IPS DF 4.7 (cell line): ENCODE data around the gene SUCLG1.

Experiments
- DNase-seq: peaks from one replicate; pipeline ENCODE4 v3.0.0-alpha.2; 2013; ENCODE audit warnings: low spot score; ENCODE audit errors: extremely low read depth

SUCLG1 gene

DNA sequence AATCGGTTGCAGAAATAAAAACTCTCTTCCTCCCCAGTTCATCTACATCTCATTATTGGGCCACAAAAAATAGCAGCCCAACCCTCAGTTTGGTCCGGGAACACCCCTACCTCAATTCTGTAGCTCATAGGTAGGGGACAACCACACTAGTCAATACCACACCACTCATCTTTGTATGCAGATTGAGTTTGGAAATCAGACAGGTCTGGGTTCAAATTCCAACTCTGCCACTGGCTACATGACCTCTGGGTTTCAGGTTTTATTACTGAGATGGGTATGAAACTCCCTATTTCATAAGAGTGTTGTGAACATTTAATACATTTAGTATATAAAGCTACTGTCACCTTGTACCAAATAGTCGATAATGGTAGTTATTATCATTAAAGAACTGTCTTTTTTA is 2.2 kb upstream of the SUCLG1 start:
- DNase-seq, result no peak

DNA sequence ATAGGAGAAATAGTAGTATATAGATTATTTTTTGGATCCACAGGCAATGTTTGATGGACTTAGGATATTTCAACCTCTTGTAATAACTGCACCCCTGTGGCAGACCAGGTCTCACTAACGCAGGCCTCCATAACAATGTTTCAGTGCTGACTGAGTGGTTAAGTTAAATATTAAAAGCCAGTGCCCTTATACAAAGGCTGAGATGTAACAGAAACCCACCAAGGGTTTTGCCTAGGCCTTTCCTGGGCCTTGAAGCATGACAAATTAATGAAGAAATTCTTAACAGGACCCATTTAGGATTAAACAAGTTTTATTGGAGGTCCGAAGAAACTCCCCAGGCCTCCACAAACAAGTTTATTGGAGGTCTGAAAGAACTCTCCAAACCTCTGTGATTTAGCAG is 1.6 kb upstream of the SUCLG1 start:
- no peak for DNase-seq

DNA sequence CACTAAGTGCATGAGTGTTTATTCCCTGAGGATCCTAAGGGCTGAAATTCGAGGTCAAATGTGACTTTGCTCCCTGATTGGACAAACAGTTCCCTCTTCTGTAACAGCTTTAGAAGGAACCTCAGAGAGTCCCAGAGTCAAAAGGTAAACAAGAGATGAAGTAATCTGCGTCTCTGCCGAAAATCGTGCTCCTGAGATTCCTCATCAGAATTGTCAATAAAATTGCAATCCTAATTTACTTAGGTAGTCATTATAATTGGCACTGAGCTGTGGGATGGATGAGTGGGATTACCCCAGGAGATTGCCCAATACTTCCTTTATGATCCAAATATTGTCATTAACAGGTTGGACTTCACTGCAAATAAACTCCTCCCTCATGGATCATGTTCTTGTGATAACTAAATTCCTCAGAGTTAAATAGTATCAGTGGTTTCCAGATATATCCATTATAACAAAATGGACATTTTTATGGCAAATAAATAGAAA is 907 bp upstream of the SUCLG1 start:
- no peak for DNase-seq

DNA sequence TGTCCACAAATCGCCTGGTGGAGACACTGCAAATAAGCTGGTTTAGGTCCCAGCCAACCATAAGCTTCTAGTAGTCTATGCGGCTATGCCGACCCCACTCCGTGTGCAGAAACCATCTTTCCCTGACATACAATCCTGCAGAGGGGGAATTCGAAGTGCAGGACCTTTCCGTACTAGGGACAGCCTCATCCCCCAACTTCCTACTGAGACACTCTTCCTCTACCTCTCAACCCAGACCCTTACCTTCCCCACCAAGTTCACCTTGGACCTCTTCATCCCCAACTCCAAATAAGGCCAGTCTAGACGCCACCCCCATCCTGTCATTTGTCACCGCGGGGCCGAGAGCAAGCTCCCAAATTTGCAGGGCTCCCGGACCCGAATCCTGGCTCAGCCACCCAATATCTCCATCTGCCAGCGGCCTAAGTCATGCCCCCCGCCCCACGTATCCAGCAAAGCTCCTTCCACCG is 496 bp downstream of the SUCLG1 start:
- no peak for DNase-seq

DNA sequence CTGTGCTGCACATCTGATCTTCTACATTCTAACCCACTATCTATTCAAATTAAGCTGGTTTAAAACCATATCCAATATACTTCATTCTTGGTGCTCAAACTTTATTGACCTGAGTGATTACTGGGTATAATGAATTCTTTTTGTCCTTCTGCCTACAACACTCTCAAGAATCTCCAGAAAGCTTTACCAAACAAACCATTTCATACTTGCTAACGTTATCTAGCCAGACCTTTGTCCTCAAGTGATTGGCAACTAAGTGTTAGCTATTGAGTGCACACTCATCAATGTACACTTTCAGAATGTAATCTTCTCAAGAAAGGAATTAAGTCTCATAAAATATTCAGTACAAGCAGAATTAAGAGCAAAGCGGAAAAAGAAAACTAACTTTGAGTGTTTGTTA is 1.4 kb downstream of the SUCLG1 start:
- DNase-seq, result no peak

DNA sequence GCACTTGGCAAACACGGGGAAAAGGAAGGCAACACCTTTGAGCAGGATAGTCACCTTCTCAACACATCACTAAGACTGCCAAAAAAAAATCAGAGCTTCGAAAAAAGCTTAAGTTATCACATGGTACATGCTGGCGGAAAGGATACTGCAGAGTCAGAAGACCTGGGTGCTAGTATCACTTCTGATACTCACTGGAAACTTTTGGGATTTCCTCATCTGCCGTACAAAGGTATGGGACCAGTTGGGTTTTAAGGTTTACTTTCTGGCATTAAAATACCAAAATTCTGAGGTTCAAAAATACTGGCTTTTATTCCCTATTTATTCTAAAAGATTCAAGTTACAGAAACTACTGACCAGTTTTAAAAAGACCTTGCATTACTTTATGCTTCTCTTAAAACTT is 2.9 kb downstream of the SUCLG1 start:
- no peak for DNase-seq

DNA sequence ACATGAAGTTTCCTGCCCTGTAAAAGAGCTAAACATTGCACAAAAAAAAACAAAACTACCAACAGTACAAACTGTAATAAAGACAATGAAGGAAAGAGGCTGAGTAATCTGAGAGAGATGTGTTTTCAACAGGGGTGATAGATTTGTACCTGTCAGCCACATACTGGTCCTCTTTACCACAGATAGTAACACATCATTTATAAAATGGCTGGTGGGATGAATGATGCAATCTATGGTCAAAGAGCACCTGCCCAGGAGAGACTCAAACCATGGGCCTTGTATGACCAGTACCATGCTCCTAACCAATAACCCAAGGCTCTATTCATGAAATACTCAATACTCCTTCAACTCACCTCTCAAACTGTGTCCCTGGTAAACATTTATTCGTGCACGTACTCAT is 4.5 kb downstream of the SUCLG1 start:
- DNase-seq, result no peak

DNA sequence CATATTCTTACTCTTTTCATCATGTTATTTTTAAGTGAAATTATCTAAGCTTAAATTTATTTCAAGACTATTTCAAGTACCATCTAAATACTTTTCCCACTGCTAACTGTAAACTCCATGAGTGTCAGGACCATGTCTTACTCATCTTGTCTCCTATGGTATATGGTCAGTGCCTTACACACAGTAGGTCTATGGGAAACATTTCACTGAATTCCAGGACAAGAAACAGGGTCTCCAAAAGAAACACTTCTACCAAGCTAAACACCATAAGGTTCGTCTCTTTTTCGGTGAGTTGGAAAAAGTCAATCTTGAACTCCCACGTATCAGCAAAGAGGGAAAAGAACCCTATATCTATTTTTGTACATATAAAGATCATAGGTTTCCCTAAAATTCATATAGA is 6.5 kb downstream of the SUCLG1 start:
- DNase-seq, result no peak

DNA sequence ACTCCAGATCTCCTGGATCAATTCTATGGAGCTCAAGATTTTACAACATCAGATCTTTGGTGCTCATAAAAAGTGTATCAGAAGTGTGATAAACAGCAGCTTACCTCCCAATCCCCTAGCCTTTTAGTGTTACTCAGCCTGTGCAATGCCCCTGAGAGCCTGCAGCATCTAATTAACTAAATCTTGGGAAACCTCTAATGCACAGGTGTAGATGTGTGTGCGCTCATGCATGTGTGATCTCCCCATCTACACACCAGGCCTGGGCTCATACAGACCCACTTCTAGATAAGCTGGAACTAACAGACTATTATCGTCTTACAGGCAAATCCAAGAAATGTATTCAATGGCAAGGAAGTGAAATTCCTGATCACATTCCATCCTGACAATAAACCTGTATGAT is 7.5 kb downstream of the SUCLG1 start:
- no peak for DNase-seq

DNA sequence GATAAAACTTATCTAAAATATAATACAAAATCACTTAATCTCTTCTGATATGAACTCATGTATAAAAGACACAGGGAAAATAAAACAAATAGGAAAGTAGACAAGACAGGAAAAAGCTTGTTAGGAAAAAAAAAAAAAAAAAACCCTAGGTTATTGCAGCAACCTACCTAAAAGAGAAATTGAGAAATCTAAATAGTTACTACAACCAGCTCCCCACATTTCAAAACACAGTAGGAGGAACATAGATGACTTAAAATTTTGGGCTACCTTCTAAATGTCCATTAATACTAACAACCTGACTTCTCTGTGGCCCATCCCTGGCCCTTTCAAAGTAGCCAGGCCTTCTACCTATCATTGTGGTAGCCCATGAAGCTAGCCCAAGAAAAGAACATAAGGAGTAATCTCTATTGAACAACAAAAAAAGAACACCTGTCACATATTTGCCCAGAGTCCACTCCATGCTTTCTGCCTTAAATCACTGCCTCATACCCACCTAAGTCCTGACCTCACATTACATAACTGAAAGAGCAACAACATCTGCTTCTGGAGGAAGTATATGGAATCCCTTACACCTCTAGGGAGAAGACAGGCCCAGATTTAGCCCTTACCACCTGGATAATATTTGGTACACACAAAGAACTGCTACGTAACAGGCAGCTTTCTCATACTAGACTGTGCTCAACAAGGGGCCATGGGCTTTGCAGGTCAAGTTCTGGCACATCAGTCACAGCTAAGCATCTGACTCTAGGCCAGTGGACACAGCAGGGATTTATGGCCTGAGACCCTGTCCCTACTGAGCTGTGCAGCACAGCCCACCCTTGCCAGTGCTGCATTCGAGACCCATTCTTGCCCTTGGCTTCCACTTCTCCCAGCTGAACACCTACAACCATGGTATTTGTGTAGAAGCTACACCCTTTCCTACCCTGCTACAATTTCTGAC is 8.5 kb downstream of the SUCLG1 start:
- DNase-seq, result no peak

DNA sequence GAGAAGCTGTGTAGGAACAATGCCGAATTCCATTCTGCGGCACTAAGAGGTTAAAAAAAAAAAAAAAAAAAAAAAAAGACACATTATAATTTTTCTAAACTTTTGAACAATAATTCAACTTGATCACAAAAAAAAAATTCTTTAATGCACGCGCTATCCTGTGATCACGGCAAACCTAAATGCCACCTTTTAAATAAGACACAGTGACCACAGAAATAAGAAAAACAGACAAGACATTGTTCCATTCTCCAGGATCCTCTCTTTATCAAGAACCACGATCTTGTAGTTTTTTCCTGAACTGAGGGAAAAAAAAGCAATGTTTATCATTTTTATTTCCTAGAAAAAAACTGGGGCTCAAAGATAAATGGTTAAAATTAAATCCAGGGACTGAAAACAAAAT is 9.4 kb downstream of the SUCLG1 start:
- DNase-seq, result no peak

DNA sequence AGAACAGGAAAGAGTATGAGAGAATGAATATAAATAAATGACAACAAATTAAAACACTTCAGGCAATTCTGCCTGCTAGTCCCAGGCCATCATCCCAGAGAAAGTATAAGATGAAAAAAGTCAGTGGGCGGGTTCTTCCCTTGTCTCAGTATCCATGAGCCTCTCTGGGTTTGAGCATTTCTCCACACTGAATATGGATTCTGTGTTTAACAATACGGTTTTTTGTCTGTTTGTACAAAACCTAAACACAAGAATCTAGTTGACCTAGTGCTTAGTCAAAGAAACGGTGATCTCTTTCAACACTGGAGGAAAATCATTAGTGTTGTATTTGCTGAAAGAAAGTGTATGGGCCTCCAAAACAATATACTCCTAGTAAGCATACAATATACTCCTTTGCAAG is 10.0 kb downstream of the SUCLG1 start:
- DNase-seq, result no peak

DNA sequence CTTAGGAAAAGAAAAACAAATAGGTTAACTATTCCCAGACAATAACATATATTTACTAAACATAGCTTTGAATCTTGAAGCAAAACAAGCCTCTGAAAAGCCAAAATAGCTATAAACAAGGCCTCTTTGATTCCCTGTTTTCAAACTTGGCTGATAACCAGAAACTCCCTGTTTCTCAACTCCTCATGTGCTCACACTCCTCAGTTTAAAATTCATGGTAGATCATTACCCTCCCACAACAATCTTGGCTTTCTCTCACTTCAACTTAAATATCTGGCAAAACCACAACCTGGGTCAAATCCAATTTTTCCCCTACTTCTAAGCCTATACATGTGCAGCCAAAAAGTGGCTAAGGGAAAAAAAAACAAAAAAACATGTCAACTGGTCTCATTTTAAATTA is 15.6 kb downstream of the SUCLG1 start:
- DNase-seq, result no peak

DNA sequence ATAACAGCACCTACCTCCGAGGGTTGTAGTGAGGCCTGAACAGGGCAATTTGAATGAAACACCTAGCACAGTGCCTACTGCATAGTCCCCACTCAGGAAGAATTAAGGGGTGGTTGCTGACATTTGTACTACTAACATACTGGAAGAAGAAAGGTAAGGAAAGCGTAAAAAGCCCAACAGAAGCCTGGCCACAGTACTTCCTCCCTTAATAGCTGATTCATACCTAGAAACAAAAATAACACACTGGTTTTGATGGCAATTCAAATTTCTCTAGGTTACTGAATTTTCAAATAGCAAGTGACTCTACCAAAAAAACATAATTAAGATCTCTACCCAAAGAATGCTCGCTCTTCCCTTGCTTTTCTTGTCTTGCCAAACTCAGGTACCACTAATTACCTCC is 16.2 kb downstream of the SUCLG1 start:
- DNase-seq, result no peak

DNA sequence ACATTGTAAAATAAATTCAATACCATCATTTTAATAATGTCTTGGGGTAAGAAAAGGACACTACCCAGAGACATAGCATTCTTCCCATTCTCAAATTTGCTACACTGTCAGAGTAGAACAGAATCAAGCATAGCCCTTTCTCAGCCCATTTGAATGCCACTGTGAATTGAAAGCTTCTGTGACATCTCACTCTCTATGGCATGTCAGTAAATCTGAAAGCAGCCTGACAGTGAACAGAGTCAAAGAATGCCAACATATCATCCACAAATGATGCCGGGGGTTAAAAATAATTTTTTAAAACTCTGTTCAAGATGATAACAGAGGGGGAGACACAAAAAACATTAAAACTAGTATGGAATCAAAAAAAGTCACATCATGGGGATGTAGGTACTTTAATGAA is 17.6 kb downstream of the SUCLG1 start:
- DNase-seq, result no peak

DNA sequence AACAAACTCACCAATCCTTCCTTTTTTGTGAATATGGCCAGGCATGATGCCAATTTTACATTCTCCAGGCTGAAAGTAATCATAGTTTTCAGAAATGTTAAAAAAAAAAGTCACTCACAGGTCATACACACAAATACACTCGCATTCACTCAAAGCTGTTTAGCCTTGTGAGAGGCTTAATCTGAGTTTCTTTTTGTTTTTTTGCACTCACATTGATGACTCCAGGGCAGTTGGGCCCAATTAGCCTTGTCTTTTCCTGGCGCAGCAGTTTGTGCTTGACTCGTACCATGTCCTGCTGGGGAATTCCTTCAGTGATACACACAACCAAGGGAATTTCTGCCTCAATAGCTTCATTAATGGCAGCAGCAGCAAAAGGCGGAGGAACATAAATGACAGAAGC is 18.0 kb downstream of the SUCLG1 start:
- no peak for DNase-seq

DNA sequence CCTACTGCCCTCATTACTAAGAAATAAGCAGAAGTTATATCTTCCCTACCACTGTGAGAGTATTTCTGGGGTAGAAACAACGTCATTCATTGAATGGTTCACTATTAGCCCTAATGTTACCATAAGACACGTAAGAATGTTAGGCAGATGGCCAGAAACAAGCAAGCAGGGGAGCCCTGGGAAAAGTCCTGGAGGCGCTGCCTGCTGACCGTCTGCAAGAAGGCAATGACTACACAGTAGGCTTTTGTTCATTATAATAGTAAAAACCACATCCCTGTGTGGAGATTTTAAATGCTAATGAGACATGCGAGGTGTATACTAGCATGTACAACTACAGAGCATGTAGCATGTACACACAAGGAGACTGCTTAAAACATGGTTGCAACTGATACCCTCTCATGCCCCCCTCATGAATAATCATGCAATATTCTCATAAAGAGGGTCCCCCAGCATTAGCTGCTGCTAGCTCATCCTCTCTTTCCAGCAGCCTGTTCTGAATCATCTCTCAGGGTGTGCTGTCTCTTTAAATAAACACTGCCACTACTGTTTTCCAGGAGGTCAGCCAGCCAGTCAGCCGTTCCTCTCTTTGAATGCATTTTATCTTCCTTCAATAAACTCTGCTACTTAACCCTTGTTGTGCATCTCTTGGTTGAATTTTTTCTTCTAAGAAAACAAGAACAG is 23.6 kb downstream of the SUCLG1 start:
- DNase-seq, result no peak

DNA sequence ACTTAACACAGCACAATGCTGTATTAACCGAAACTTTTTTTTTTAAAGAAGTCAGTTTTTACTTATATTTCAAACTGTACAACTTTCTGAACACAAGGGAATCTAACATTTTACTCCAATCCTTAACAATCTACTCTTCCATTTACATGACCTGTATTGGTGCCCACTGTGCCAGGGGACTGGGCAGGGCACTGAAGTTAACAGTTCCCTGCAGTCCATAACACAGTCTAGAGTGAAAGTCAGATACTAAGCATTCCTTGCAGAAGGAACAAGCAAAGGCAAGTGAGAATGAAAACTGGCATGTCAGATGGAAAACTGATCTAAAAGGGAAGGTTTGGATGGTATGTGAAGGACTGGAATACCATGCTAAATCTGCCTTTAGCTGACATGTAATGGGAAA is 29.8 kb downstream of the SUCLG1 start:
- DNase-seq, result no peak

DNA sequence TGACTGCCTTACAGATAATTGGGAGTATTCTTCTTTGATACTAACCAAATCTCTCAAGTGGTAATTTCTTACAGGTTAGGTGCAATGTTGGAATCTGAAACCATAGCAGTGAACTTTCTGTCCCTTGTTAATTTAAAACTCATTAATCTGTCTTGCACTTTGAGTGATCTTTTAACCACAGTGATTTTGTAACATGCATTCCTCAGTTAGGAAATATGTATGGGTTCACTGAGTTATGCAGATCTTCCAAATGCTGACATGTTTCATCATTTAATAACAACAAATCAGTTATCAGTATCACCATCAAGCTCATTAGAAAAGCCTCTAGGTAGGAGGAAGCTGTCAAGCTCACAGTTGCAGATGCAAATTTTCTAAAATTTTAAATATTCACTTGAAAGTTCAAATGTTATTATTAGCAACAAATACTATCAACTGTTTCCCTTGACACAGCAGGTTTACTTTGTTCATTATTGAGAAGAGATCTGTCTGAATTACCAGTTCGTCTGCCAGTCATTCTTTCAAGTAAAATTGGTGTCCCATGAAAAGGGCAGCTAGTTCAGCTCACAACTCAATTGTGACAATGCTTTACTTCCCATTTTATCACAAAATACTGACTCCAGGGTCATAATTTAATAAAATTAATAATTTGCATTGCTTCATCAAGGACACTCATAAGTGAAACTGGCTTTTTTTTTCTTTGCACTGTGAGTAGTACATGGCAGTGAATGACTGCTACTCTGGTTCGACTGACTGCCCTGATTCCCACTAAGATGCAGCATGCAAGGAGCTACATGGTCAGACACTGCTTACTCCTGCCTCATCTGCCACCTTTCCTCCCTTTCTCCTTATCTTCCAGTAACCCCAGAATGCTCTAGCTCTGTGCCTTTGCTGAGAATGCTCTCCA is 31.6 kb downstream of the SUCLG1 start:
- no peak for DNase-seq

DNA sequence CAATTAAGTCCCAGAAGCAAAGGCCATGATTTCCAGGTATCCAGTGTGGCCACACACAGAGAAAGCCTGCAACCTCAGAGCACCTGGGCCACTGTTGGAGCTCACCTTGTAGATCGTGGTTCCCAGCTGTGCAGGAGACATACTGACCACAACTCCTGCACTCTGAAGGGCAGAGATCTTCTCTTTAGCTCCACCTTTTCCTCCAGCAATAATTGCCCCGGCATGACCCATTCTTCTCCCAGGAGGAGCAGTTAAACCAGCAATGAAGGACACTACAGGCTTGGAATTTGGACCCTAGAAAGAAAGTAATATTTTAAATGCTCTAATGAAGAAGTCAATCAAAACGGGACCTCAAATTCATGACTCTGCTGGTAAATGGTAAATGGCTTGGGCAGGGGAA is 33.8 kb downstream of the SUCLG1 start:
- DNase-seq, result no peak

DNA sequence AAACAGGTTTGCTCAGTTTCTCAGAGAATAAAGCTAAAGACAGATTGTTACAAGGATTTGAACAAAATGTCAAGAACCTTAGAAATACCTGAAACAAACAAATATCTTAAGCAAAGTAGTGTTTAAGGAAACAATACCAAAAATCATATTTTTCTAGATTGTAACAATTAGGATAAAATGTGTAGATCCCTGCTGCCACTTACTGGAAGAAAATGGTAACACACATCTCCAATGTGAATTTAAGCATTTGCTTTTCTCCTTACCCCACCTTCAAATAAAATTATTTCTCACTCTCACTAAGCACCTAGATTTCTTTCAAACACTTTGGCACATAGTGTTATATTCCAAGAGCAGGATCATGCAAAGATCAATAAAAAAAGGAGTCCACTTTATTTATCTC is 34.9 kb downstream of the SUCLG1 start:
- no peak for DNase-seq

DNA sequence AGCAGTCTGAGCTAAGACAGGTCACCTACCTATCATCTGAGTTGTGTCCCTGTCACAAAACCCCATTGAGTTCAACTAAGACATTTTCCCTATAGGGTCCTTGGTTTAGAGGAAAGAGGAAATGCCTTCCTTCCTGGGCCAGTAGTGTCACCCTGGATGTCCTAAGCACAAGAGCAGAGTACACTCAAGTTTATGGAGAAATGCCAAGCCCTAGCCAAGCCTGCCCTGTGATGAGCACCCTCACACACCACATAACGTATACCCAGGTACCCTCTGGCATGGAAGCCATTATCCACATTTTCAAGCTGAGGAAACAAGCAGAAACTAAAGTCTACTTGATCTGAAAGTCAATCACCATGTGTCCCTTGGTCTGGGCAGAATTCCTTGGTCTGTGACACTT is 37.3 kb downstream of the SUCLG1 start:
- no peak for DNase-seq
